K562 (cell line): ENCODE results near the gene NOL11. TPM values are rescaled to one million over a fixed set of nuclear protein-coding genes. Genes with fewer than 3 reads are reported as not detected.

Experiments used
- ATAC-seq: fragments of 200-7000 bp; cut with Tn5 transposase; 3 replicates; pipeline ENCODE4 v1.9.1; 2020; ENCODE audit warnings: moderate library complexity
- BruUV-seq: library from RNA; stranded (reverse); fragments of 400-500 nt; replicated peaks from 2 replicates; lab custom pipeline; 2021; lab: Mats Ljungman, UMichigan
- CTCF ChIA-PET: fragments of 300-600 bp; formaldehyde crosslinking; extraction: SDS; loops from one replicate; lab custom pipeline; 2021; ENCODE audit warnings: low intra/inter-chr PET ratio; lab: Yijun Ruan, JAX
- POLR2A ChIA-PET: fragments of 300-600, 350-650 bp; sonication (Branson Sonifier 250); formaldehyde crosslinking; extraction: SDS; loops from one replicate; lab custom pipeline; 2021; ENCODE audit warnings: antibody characterized with exemption, inconsistent platforms; lab: Yijun Ruan, JAX
- DNase-seq, 4 experiments: peaks; one replicate each; pipeline versions ENCODE4 v3.0.0 to v3.0.0-alpha.2; 2011 to 2018; ENCODE audit warnings: low spot score in 3 of 4, mixed read lengths in 3 of 4; ENCODE audit errors: extremely low read depth in 1 of 4
- FAIRE-seq: peaks from 2 replicates; lab custom pipeline; 2011; peaks lifted over from hg19 to GRCh38; lab: Jason Lieb, UNC
- H2AFZ ChIP-seq: 2 replicates; pipeline ENCODE4 v1.6.0; 2011; ENCODE audit warnings: low read depth, low read length, control low read depth, inconsistent platforms
- H3K27ac ChIP-seq: fragments of 200-600 bp; 3 replicates; pipeline ENCODE4 v1.8.0; 2011; ENCODE audit warnings: low read depth, mild to moderate bottlenecking, control low read depth, inconsistent platforms, low read length, moderate library complexity, mixed read lengths; ENCODE audit errors: extremely low read depth
- H3K27me3 ChIP-seq, 2 experiments: fragments of 300-600 bp in 1 of 2; 2 replicates in 1 of 2; 3 replicates in 1 of 2; pipeline versions ENCODE4 v1.6.0 to v1.8.0; 2011; ENCODE audit warnings: inconsistent platforms in 2 of 2, low read length in 2 of 2, mild to moderate bottlenecking in 1 of 2, mixed read lengths in 1 of 2, moderate library complexity in 1 of 2; ENCODE audit not compliant: control insufficient read depth in 2 of 2, insufficient read depth in 2 of 2
- H3K36me3 ChIP-seq: fragments of 300-600 bp; 3 replicates; pipeline ENCODE4 v1.8.0; 2011; ENCODE audit warnings: mild to moderate bottlenecking, low read length, inconsistent platforms; ENCODE audit not compliant: control insufficient read depth, insufficient read depth
- H3K4me1 ChIP-seq, 2 experiments: fragments of 200-600 bp in 1 of 2; replicated peaks in 1 of 2; 2 replicates in 1 of 2; 3 replicates in 1 of 2; pipeline versions ENCODE4 v1.5.1 to v1.8.0; 2011; ENCODE audit warnings: inconsistent platforms in 2 of 2, low read length in 2 of 2, mild to moderate bottlenecking in 1 of 2, mixed read lengths in 1 of 2, moderate library complexity in 1 of 2; ENCODE audit not compliant: control insufficient read depth in 2 of 2, insufficient read depth in 2 of 2
- H3K4me2 ChIP-seq: 2 replicates; pipeline ENCODE4 v1.6.1; 2011; ENCODE audit warnings: low read length, control low read depth, inconsistent platforms, mixed read lengths; ENCODE audit not compliant: insufficient read depth
- H3K4me3 ChIP-seq: fragments of 200-600 bp; sonication (generic), shearing (Covaris generic); 2 replicates; pipeline ENCODE4 v1.5.1; 2016; ENCODE audit warnings: control low read depth, inconsistent platforms
- H3K79me2 ChIP-seq: fragments of 200-600 bp; 3 replicates; pipeline ENCODE4 v1.8.0; 2011; ENCODE audit warnings: low read length, inconsistent platforms; ENCODE audit not compliant: control insufficient read depth, insufficient read depth
- H3K9ac ChIP-seq, 2 experiments: 2 replicates each; pipeline versions ENCODE4 v1.6.0 to v1.6.1; 2011; ENCODE audit warnings: low read depth in 2 of 2, low read length in 2 of 2, control low read depth in 1 of 2, inconsistent platforms in 1 of 2, mild to moderate bottlenecking in 1 of 2, mixed read lengths in 1 of 2; ENCODE audit not compliant: insufficient read depth in 1 of 2
- H3K9me1 ChIP-seq: one replicate; pipeline ENCODE4 v1.6.0; 2011; ENCODE audit warnings: inconsistent platforms, mild to moderate bottlenecking, low read length, moderate library complexity; ENCODE audit not compliant: control insufficient read depth, insufficient read depth
- H3K9me3 ChIP-seq: replicated peaks from 2 replicates; pipeline ENCODE4 v1.5.1; 2011; ENCODE audit warnings: low read depth, low read length, inconsistent platforms; ENCODE audit not compliant: control insufficient read depth, insufficient read depth
- H4K20me1 ChIP-seq: replicated peaks from 2 replicates; pipeline ENCODE4 v1.6.1; 2011; ENCODE audit warnings: low read length, inconsistent platforms, mixed read lengths; ENCODE audit not compliant: control insufficient read depth, insufficient read depth
- CHD4 ChIP-seq: fragments of 200-600 bp; sonication (generic); IDR thresholded peaks from 3 replicates; pipeline ENCODE4 v1.6.1; 2012; ENCODE audit warnings: low read depth, mild to moderate bottlenecking, mixed read lengths, low read length, inconsistent platforms; ENCODE audit not compliant: insufficient read depth, insufficient replicate concordance, poor library complexity, severe bottlenecking
- DIDO1 ChIP-seq: fragments of 450-650 bp; IDR thresholded peaks from 2 replicates; pipeline ENCODE4 v1.6.1; 2016; ENCODE audit warnings: low read depth, missing biosample characterization, missing genetic modification characterization
- EHMT2 ChIP-seq: fragments of 450-650 bp; IDR thresholded peaks from 2 replicates; pipeline ENCODE4 v1.6.1; 2018; ENCODE audit warnings: antibody characterized with exemption
- ELF4 ChIP-seq: fragments of 450-650 bp; formaldehyde crosslinking; IDR thresholded peaks from 2 replicates; pipeline ENCODE4 v1.4.0; 2022; ENCODE audit warnings: missing genetic modification characterization
- GTF2E2 ChIP-seq: fragments of 200-800 bp; sonication (Bioruptor generic); IDR thresholded peaks from 2 replicates; pipeline ENCODE4 v1.6.1; 2016; ENCODE audit warnings: missing genetic modification characterization, missing compliant biosample characterization
- HDAC6 ChIP-seq: IDR thresholded peaks from 2 replicates; pipeline ENCODE4 v1.6.1; 2012; ENCODE audit warnings: low read depth, mild to moderate bottlenecking, control low read depth, inconsistent platforms, low read length, moderate library complexity
- IFI16 ChIP-seq: fragments of 250-450 bp; sonication (Bioruptor Pico); IDR thresholded peaks from 2 replicates; pipeline ENCODE4 v2.1.2; 2022; ENCODE audit warnings: mild to moderate bottlenecking, inconsistent platforms
- KHSRP ChIP-seq: fragments of 450-650 bp; IDR thresholded peaks from 2 replicates; pipeline ENCODE4 v1.6.1; 2017
- MECOM ChIP-seq: fragments of 250-450 bp; sonication (Bioruptor Pico); IDR thresholded peaks from 2 replicates; pipeline ENCODE4 v1.8.0; 2022; ENCODE audit warnings: inconsistent platforms
- MEIS2 ChIP-seq: fragments of 450-650 bp; IDR thresholded peaks from 2 replicates; pipeline ENCODE4 v1.6.1; 2014; ENCODE audit warnings: mild to moderate bottlenecking; ENCODE audit not compliant: partially characterized antibody
- NFYB ChIP-seq: IDR thresholded peaks from 2 replicates; pipeline ENCODE4 v1.6.1; 2011; ENCODE audit warnings: mild to moderate bottlenecking, moderate library complexity; ENCODE audit not compliant: insufficient read length; ENCODE audit errors: extremely low read depth
- NR0B1 ChIP-seq: fragments of 450-650 bp; IDR thresholded peaks from one replicate; pipeline ENCODE4 v1.6.1; 2018; ENCODE audit warnings: mild to moderate bottlenecking, moderate library complexity; ENCODE audit not compliant: partially characterized antibody
- SETDB1 ChIP-seq: IDR thresholded peaks from one replicate; pipeline ENCODE4 v1.6.1; 2012; ENCODE audit warnings: low read length, control low read depth, inconsistent platforms
- VEZF1 ChIP-seq: fragments of 200-800 bp; sonication (Bioruptor generic); IDR thresholded peaks from 2 replicates; pipeline ENCODE4 v1.6.1; 2017; ENCODE audit warnings: missing genetic modification characterization, missing compliant biosample characterization
- ZNF121 ChIP-seq: sonication (generic); formaldehyde crosslinking; conservative IDR thresholded peaks from 2 replicates; pipeline ENCODE4 v1.8.0; 2022; ENCODE audit warnings: missing genetic modification reagents
- ZNF384 ChIP-seq: IDR thresholded peaks from 2 replicates; pipeline ENCODE4 v1.6.1; 2012; ENCODE audit warnings: low read depth, low read length, improper control_type of control experiment
- ZNF395 ChIP-seq: fragments of 200-800 bp; sonication (Bioruptor generic); IDR thresholded peaks from 2 replicates; pipeline ENCODE4 v1.6.1; 2017; ENCODE audit warnings: missing genetic modification characterization, missing compliant biosample characterization
- ZNF655 ChIP-seq: fragments of 250-450 bp; sonication (Bioruptor Pico); IDR thresholded peaks from 2 replicates; pipeline ENCODE4 v1.5.0; 2021
- WGBS: fragments of 100-300 bp; shearing (Covaris generic); methylation state at CpG from one replicate; pipeline ENCODE4 v1.1.6; 2016; ENCODE audit warnings: low coverage, mixed read lengths; ENCODE audit not compliant: insufficient coverage; ENCODE audit errors: missing lambda C conversion rate; 5-methylcytosine and 5-hydroxymethylcytosine counted together
- in situ Hi-C: fragments of 300-500 bp; cut with MboI; formaldehyde crosslinking; loops from 4 replicates; pipeline ENCODE4 v1.15.0; 2018; ENCODE audit warnings: inconsistent platforms, mixed read lengths
- intact Hi-C: fragments of 100-400 bp; cut with micrococcal nuclease; formaldehyde crosslinking; loops from 2 replicates; pipeline ENCODE4 v1.14.2; 2022
- polyA plus RNA-seq, 8 experiments: library from polyadenylated mRNA; depleted of rRNA in 4 of 8; stranded (reverse) in 5 of 8; unstranded in 3 of 8; fragments of >200 nt; fragmentation: Nextera tagmentation in 2 of 8; fragmentation: Illumina TruSeq in 1 of 8; extraction: Ambion mirVana in 2 of 8; extraction: Trizol in 1 of 8; gene quantifications; 2 replicates each; pipeline versions ENCODE4 v1.2.1 to v1.2.3, GENCODE V29; 2011 to 2014; ENCODE audit warnings: inconsistent platforms in 1 of 8, missing spikeins in 1 of 8
- total RNA-seq, 7 experiments: library from RNA; depleted of rRNA in 6 of 7; stranded (reverse); fragments of >200 nt in 6 of 7; fragmentation: Illumina TruSeq in 2 of 7; extraction: Trizol in 2 of 7; gene quantifications; 2 replicates each; pipeline versions ENCODE4 v1.2.1 to v1.2.3, GENCODE V29; 2011 to 2021; ENCODE audit warnings: low replicate concordance in 1 of 7

NOL11 gene
- total and polyA plus RNA-seq, 9 of the 15 experiments (the other 6 are each of a cell fraction or from before 2014, with no cell fraction given) = 61.1 to 175 (median 121) TPM

GRCh38 chr17:67693811-67694210 is 23.9 kb upstream of the NOL11 start (continued):
- no peak for TF ChIP-seq GTF2E2
- TF ChIP-seq NFYB = no peak

GRCh38 chr17:67696347-67696746 is 21.4 kb upstream of the NOL11 start:
- ChIA-PET POLR2A (interaction anchor here (0.8 kb wide), 1 partner anchor 10 kb away, joined by 3 read pairs; no protein-coding TSS in a partner anchor), CTCF (no interaction called here)
- intact Hi-C loops (no loop called here), in situ Hi-C loops (loop anchor here (25.0 kb wide), 1 partner anchor 309 kb away; the partner anchor contains the start of gene PITPNC1)
- ATAC-seq (no peak), FAIRE-seq (no peak), DNase-seq (no peak)
- Histone ChIP-seq H3K79me2 (no peaks in the 10 kb centered on the region), H3K27ac (no peak overlapping the region), H3K36me3 (no peaks in the 10 kb centered on the region), H3K4me2 (no peak overlapping the region), H4K20me1 (no peaks in the 10 kb centered on the region), H3K9ac (no peak overlapping the region), H3K4me3 (no peak overlapping the region), H2AFZ (no peak overlapping the region), H3K9me3 (no peaks in the 10 kb centered on the region), H3K4me1 (no peaks in the 10 kb centered on the region; a peak in 1 of 5 replicates), H3K27me3 (peaks cover 41 to 45% of the 10 kb centered on the region in 2 experiments), H3K9me1 (no peaks in the 10 kb centered on the region)
- BruUV-seq = no TSS peak
- 32% methylated on average over 3 of the region's 3 CpGs for WGBS
- no peak for TF ChIP-seq VEZF1
- no peak for TF ChIP-seq MECOM
- TF ChIP-seq DIDO1 (tag) = no peak
- no peak for TF ChIP-seq CHD4
- no peak for TF ChIP-seq ZNF655 (CRISPR knock-in tag)
- no peak for TF ChIP-seq SETDB1
- TF ChIP-seq EHMT2 = no peak
- TF ChIP-seq ZNF121 (CRISPR knock-in tag) = no peak
- TF ChIP-seq MEIS2 = no peak
- no peak for TF ChIP-seq ZNF395 (CRISPR knock-in tag)
- TF ChIP-seq NR0B1 = no peak
- TF ChIP-seq ELF4 (CRISPR knock-in tag) = no peak
- TF ChIP-seq IFI16 (CRISPR knock-in tag) = no peak
- no peak for TF ChIP-seq KHSRP
- TF ChIP-seq HDAC6 = no peak
- no peak for TF ChIP-seq ZNF384
